ENCODE data around the gene ADGRE1. TPM values are rescaled to one million over a fixed set of nuclear protein-coding genes. Genes with fewer than 3 reads are reported as not detected.

ADGRE1 gene
- total and polyA plus RNA-seq, 2 of the 4 experiments (the other 2 are of a cell fraction): not detected

- Histone ChIP-seq H3K36me3 (ENCODE audit: control insufficient read depth, insufficient read depth, low read length) (no peaks in the 10 kb centered on the region), H2BK120ac (ENCODE audit: low read depth, low read length) (no peak overlapping the region), H3K27ac (ENCODE audit: insufficient read depth, low read length) (no peak overlapping the region), H3K79me1 (ENCODE audit: low read depth in 1 of 2, low read length in 2 of 2) (no peaks in the 10 kb centered on the region), H4K5ac (ENCODE audit: low read depth, low read length) (no peak overlapping the region), H2AFZ (replicated peaks; ENCODE audit: low read length, poor library complexity) (no peak overlapping the region), H3K9me1 (ENCODE audit: insufficient read depth, low read length) (no peaks in the 10 kb centered on the region), H3K4me1 (ENCODE audit: control insufficient read depth, insufficient read depth, low read length) (no peaks in the 10 kb centered on the region), H2AK5ac (ENCODE audit: low read depth, low read length) (no peak overlapping the region), H3K18ac (ENCODE audit: low read depth, low read length) (no peak overlapping the region), H3K56ac (ENCODE audit: extremely low read depth, insufficient read depth, low read length) (no peak overlapping the region), H3K14ac (replicated peaks; ENCODE audit: low read depth, low read length) (no peak overlapping the region), H3K4me2 (ENCODE audit: low read depth, low read length) (no peak overlapping the region), H3K9ac (ENCODE audit: low read depth, low read length) (no peak overlapping the region), H2BK20ac (ENCODE audit: low read depth, low read length) (no peak overlapping the region), H3K23ac (ENCODE audit: low read depth, low read length) (no peak overlapping the region), H2BK5ac (ENCODE audit: low read depth, low read length, poor library complexity, severe bottlenecking) (no peak overlapping the region), H3K4me3 (ENCODE audit: insufficient read depth, low read depth, low read length) (no peak overlapping the region), H4K91ac (ENCODE audit: insufficient read depth, low read depth, low read length) (no peak overlapping the region), H3K4ac (ENCODE audit: low read depth, low read length) (no peak overlapping the region), H3K27me3 (ENCODE audit: control insufficient read depth, insufficient read depth, low read length) (no peaks in the 10 kb centered on the region), H4K20me1 (ENCODE audit: insufficient read depth, low read length) (no peaks in the 10 kb centered on the region), H3K9me3 (ENCODE audit: control insufficient read depth, insufficient read depth, low read length) (peaks cover 25% of the 10 kb centered on the region), H4K8ac (ENCODE audit: low read depth in 2 of 2, low read length in 2 of 2) (no peak overlapping the region), H2AK9ac (replicated peaks; ENCODE audit: low read depth, low read length, poor library complexity) (no peak overlapping the region), H2BK15ac (ENCODE audit: low read depth, low read length) (no peak overlapping the region)
- WGBS, 2 experiments (ENCODE audit: extremely low coverage in 2 of 2, insufficient read length in 1 of 2): 100% methylated on average over 1 of the region's 3 CpGs; no CpG with 5 or more reads in 1 of the 2 experiments
- intact Hi-C loops (cut with micrococcal nuclease) (no loop called here), in situ Hi-C loops (cut with MboI; ENCODE audit: low sequenced_read_pairs) (no loop called here), dilution Hi-C loops (cut with HindIII; ENCODE audit: low sequenced_read_pairs, unreplicated experiment) (no loop called here)
- no peak for TF ChIP-seq RCOR1 (IDR thresholded peaks at IDR 0.05; ENCODE audit: insufficient replicate concordance, low read length)
- no peak for TF ChIP-seq CHD1 (IDR thresholded peaks at IDR 0.05; ENCODE audit: low read depth, low read length)
- TF ChIP-seq NFE2L2 (IDR thresholded peaks at IDR 0.05; ENCODE audit: low read depth, low read length): no peak
- no peak for TF ChIP-seq BHLHE40 (IDR thresholded peaks at IDR 0.05; ENCODE audit: low read depth, low read length)
- no peak for TF ChIP-seq FOS (IDR thresholded peaks at IDR 0.05; ENCODE audit: low read depth, low read length)
- no peak for TF ChIP-seq CTCF (conservative IDR thresholded peaks at IDR 0.05; ENCODE audit: low read depth, low read length)
- no peak for TF ChIP-seq RAD21 (IDR thresholded peaks at IDR 0.05; ENCODE audit: low read length)
- TF ChIP-seq RFX5 (IDR thresholded peaks at IDR 0.05; ENCODE audit: low read depth, low read length): no peak
- TF ChIP-seq MXI1 (IDR thresholded peaks at IDR 0.05; ENCODE audit: borderline replicate concordance, low read depth, low read length): no peak
- TF ChIP-seq ELK1 (IDR thresholded peaks at IDR 0.05; ENCODE audit: borderline replicate concordance, low read depth, low read length): no peak
- TF ChIP-seq MAFK (IDR thresholded peaks at IDR 0.05; ENCODE audit: low read depth, low read length): no peak
- TF ChIP-seq USF2 (IDR thresholded peaks at IDR 0.05; ENCODE audit: low read depth, low read length): no peak
- no peak for TF ChIP-seq SMC3 (IDR thresholded peaks at IDR 0.05; ENCODE audit: low read depth, low read length)
- TF ChIP-seq MAZ (IDR thresholded peaks at IDR 0.05; ENCODE audit: borderline replicate concordance, low read depth, low read length): no peak
- ChIA-PET POLR2A (ENCODE audit: unreplicated experiment) (no interaction called here), CTCF (no interaction called here)
- ATAC-seq (ENCODE audit: low read depth) (no peak), DNase-seq (no peak)
- no TSS peak for BruUV-seq (replicated peaks)
These were observed 42.8 kb downstream of the ADGRE1 start for GRCh38 chr19:6930190-6930589.
